ENCODE data around the gene LDLR. TPM values are rescaled to one million over a fixed set of nuclear protein-coding genes. Genes with fewer than 3 reads are reported as not detected.
A peak's percentile ranks its signal among the peaks of the same experiment; 100 is the strongest.
"Not testable (repeated sequence)": the region's sequence is repeated elsewhere in the genome, so short reads cannot be mapped to it uniquely, and the experiment has no call there.

Gene LDLR
- total and polyA plus RNA-seq, 10 donors = 7.0 to 117 (median 25.6) TPM

- H3K27ac ChIP-seq = no peak overlapping the region
- peaks cover 0 to 15% (median 0%) of the 10 kb centered on the region in 7 donors for H3K27me3 ChIP-seq (replicated peaks in 1 of 7)
- intact Hi-C loops (cut with DNase I; ENCODE audit: low total_unique reads) = no loop called here
- H3K4me1 ChIP-seq = peaks cover 0 to 9% (median 1%) of the 10 kb centered on the region in 6 donors
- H3K4me3 ChIP-seq = no peak overlapping the region
- H3K36me3 ChIP-seq = peaks cover 0 to 90% (median 16%) of the 10 kb centered on the region in 6 donors
- no peak for DNase-seq
- H3K9me3 ChIP-seq = no peaks in the 10 kb centered on the region
- TF ChIP-seq POLR2A (IDR thresholded peaks at IDR 0.05) (no peak), POLR2AphosphoS5 (IDR thresholded peaks at IDR 0.05) (peak in 2 of 3 donors; percentile 23 to 28)
- WGBS, 5 donors = 87 to 97% (median 93%) methylated on average over 21 to 27 of the region's 27 CpGs
Measured at GRCh38 chr19:11174336-11174735, 85.1 kb downstream of the LDLR start.

DNA sequence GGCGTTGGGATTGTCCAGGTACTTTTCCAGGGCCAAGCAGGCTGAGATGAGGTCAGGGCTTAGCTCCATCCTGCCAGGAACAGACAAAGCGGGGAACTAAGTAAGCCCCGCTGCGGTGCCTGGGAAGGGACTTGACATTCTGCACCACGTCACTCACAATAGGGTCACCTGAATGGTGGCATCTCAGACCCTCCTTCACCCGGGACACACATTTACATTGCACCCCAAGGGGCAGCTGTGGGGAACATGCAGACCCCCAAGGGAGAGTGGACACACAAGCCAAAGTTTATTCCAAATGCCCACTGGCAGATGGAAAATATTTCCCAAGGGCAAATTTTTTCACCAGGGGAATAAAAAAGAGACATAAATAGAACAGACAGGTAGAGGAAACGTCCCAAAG is 86.7 kb downstream of the LDLR start:
- no peak overlapping the region for H3K4me3 ChIP-seq
- peaks cover 0 to 16% (median 0%) of the 10 kb centered on the region in 7 donors for H3K27me3 ChIP-seq (replicated peaks in 1 of 7)
- peaks cover 0 to 74% (median 16%) of the 10 kb centered on the region in 6 donors for H3K36me3 ChIP-seq
- peaks cover 5 to 25% (median 15%) of the 10 kb centered on the region in 6 donors for H3K4me1 ChIP-seq
- no peak overlapping the region for H3K27ac ChIP-seq
- WGBS, 5 donors = 83 to 94% (median 89%) methylated on average over 5 to 7 of the region's 7 CpGs
- intact Hi-C loops (cut with DNase I; ENCODE audit: low total_unique reads) = no loop called here
- H3K9me3 ChIP-seq = no peaks in the 10 kb centered on the region
- DNase-seq = no peak
- TF ChIP-seq POLR2AphosphoS5 (IDR thresholded peaks at IDR 0.05) = no peak
- no peak for TF ChIP-seq POLR2A (IDR thresholded peaks at IDR 0.05)

- 90 to 96% (median 92%) methylated on average over 18 of the region's 18 CpGs for WGBS, 5 donors
- H3K4me1 ChIP-seq = peaks cover 5 to 25% (median 18%) of the 10 kb centered on the region in 6 donors
- DNase-seq = no peak
- intact Hi-C loops (cut with DNase I; ENCODE audit: low total_unique reads) = no loop called here
- TF ChIP-seq CTCF (IDR thresholded peaks at IDR 0.05 in 8 of 11, conservative IDR thresholded peaks at IDR 0.05 in 3 of 11) (no peak), POLR2AphosphoS5 (IDR thresholded peaks at IDR 0.05) (peak in 2 of 3 donors; percentile 9 to 21)
- peaks cover 0 to 16% (median 0%) of the 10 kb centered on the region in 7 donors for H3K27me3 ChIP-seq (replicated peaks in 1 of 7)
- no peaks in the 10 kb centered on the region for H3K9me3 ChIP-seq
- peaks cover 0 to 68% (median 16%) of the 10 kb centered on the region in 6 donors for H3K36me3 ChIP-seq
- H3K27ac ChIP-seq = no peak overlapping the region
- H3K4me3 ChIP-seq = no peak overlapping the region
Measured at GRCh38 chr19:11176466-11177193, 87.4 kb downstream of the LDLR start.

GRCh38 chr19:11177592-11177991 is 88.3 kb downstream of the LDLR start:
- H3K27ac ChIP-seq = no peak overlapping the region
- 84 to 98% (median 91%) methylated on average over 9 of the region's 9 CpGs for WGBS, 5 donors

DNA sequence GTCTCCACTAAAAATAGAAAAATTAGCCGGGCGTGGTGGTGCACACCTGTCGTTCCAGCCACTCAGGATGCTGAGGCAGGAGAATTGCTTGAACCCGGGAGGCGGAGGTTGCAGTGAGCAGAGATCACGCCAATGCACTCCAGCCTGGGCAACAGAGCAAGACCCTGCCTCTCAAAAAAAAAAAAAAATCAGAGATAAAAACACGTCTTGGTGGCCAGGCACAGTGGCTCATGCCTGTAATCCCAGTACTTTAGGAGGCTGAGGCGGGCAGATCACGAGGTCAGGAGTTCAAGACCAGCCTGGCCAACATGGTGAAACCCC is 89.8 kb downstream of the LDLR start:
- H3K36me3 ChIP-seq = peaks cover 0 to 45% (median 6%) of the 10 kb centered on the region in 6 donors
- H3K4me3 ChIP-seq; intact Hi-C loops (cut with DNase I; ENCODE audit: low total_unique reads); DNase-seq; H3K9me3 ChIP-seq: not testable (repeated sequence)
- peak overlapping the region in 1 of 8 donors; percentile 33 for H3K27ac ChIP-seq
- peaks cover 5 to 27% (median 18%) of the 10 kb centered on the region in 6 donors for H3K4me1 ChIP-seq
- peaks cover 0 to 16% (median 0%) of the 10 kb centered on the region in 7 donors for H3K27me3 ChIP-seq (replicated peaks in 1 of 7)
- 74 to 86% (median 85%) methylated on average over 9 of the region's 9 CpGs for WGBS, 5 donors

More at GRCh38 chr19:11177592-11177991, 88.3 kb downstream of the LDLR start:
- Histone ChIP-seq H3K4me1 (peaks cover 5 to 25% (median 18%) of the 10 kb centered on the region in 6 donors), H3K9me3 (no peaks in the 10 kb centered on the region), H3K4me3 (no peak overlapping the region), H3K27me3 (replicated peaks in 1 of 7) (peaks cover 0 to 16% (median 0%) of the 10 kb centered on the region in 7 donors), H3K36me3 (peaks cover 0 to 60% (median 15%) of the 10 kb centered on the region in 6 donors)
- intact Hi-C loops (cut with DNase I; ENCODE audit: low total_unique reads) = no loop called here
- TF ChIP-seq POLR2AphosphoS5 (IDR thresholded peaks at IDR 0.05) (no peak), POLR2A (IDR thresholded peaks at IDR 0.05) (no peak), CTCF (IDR thresholded peaks at IDR 0.05 in 8 of 11, conservative IDR thresholded peaks at IDR 0.05 in 3 of 11) (no peak)
- DNase-seq = no peak
